ENCODE measurements around the gene EVI5L. TPM values are rescaled to one million over a fixed set of nuclear protein-coding genes. Genes with fewer than 3 reads are reported as not detected.
A peak's percentile ranks its signal among the peaks of the same experiment; 100 is the strongest.

Gene EVI5L
- total and polyA plus RNA-seq, 2 of the 8 experiments (the other 6 are each of a cell fraction or from before 2014, with no cell fraction given), result 7.2 to 11.0 TPM

DNA sequence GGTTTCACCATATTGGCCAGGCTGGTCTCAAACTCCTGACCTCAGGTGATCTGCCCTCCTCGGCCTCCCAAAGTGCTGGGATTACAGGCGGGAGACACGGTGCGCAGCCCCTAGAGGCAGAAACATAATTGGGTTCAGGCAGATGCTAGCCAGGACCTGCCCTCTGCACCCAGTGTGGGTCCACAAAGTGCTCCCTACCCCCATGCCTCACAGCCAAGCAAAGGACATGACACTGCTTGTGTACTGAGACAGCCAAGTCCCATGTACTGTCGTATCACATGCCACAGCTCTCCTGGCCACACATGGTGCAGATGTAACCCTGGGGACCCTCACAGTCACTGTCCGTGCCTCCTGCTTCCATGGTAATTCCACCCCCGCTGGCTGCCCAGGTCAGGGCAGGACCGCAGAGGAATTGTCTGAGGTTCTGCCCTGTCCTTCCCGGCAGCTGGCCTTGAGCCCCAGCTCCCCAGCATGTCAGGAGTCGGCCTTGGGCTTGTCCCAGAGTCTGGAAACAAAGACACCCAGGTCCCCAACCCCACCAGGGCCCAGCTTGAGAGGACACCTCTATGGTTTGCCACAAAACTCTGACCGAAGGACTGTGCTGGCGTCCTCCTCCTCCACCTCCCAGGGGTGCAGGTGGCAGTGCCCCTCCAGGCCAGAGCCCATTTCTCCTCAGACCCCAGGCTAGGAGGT lies 36.5 kb downstream of the EVI5L start:
- H3K27ac ChIP-seq (ENCODE audit: low read depth, low read length), result no peak overlapping the region
- H3K4me3 ChIP-seq (ENCODE audit: extremely low read depth in 1 of 4, insufficient read depth in 2 of 4, low read depth in 3 of 4, low read length in 4 of 4), result no peak overlapping the region
- H3K36me3 ChIP-seq (ENCODE audit: control insufficient read depth in 2 of 4, insufficient read depth in 4 of 4, low read length in 3 of 4), result no peaks in the 10 kb centered on the region
- peak overlapping the region; percentile 80; the same call in 1 of the 2 replicates for H2BK20ac ChIP-seq (ENCODE audit: low read length)
- no peak for DNase-seq (ENCODE audit: low read depth in 1 of 2, low spot score in 2 of 2)
- ChIA-PET POLR2A (ENCODE audit: partially characterized antibody) (interaction anchor here (0.6 to 10.5 kb wide), 4 partner anchors 10 to 77 kb away, joined by 3 to 106 read pairs (median 4); partner anchors contain the start of genes SNAPC2, TGFBR3L and TIMM44), CTCF (ENCODE audit: partially characterized antibody) (interaction anchor here (1.3 to 11.2 kb wide), 3 partner anchors 8 to 52 kb away, joined by 3 to 112 read pairs (median 5); partner anchors contain the start of genes PRR36, SNAPC2 and TGFBR3L)
- H3K56ac ChIP-seq (replicated peaks; ENCODE audit: insufficient read length, low read depth, low read length), result no peak overlapping the region
- WGBS, 2 experiments (ENCODE audit: extremely low coverage in 1 of 2, insufficient coverage in 1 of 2, insufficient read length in 1 of 2, insufficient replicate concordance in 2 of 2, low coverage in 1 of 2, low lambda C conversion rate in 2 of 2, missing lambda C conversion rate in 1 of 2), result 82% methylated on average over 12 of the region's 12 CpGs; no CpG with 5 or more reads in 1 of the 2 experiments
- peak overlapping the region; percentile 75 for H2BK15ac ChIP-seq (ENCODE audit: low read length)
- no peak overlapping the region for H3K9ac ChIP-seq (replicated peaks in 1 of 4; ENCODE audit: extremely low read depth in 1 of 4, low read depth in 3 of 4, low read length in 3 of 4)
- no peak overlapping the region for H2BK120ac ChIP-seq (replicated peaks; ENCODE audit: low read depth, low read length)
- H2AFZ ChIP-seq (ENCODE audit: low read length), result no peak overlapping the region
- peaks cover 8 to 39% (median 27%) of the 10 kb centered on the region in 4 experiments for H3K27me3 ChIP-seq (replicated peaks in 1 of 4; ENCODE audit: control insufficient read depth in 3 of 4, extremely low read depth in 1 of 4, insufficient read depth in 3 of 4, low read length in 3 of 4)
- peak overlapping the region; percentile 66 for H3K4ac ChIP-seq (replicated peaks; ENCODE audit: insufficient read length, low read depth, low read length)
- peaks cover 19% of the 10 kb centered on the region; the same call in 1 of the 2 replicates for H3K23me2 ChIP-seq (ENCODE audit: low read depth, low read length)
- H4K20me1 ChIP-seq (replicated peaks in 1 of 2; ENCODE audit: control insufficient read depth in 1 of 2, insufficient read depth in 2 of 2, low read length in 2 of 2), result peaks cover 0 to 11% of the 10 kb centered on the region in 2 experiments
- H2BK5ac ChIP-seq (ENCODE audit: low read depth, low read length), result peak overlapping the region; percentile 66; the same call in 1 of the 2 replicates
- no peak for FAIRE-seq
- peaks cover 0 to 33% (median 16%) of the 10 kb centered on the region in 4 experiments; a peak in 5 of 7 replicates for H3K4me1 ChIP-seq (replicated peaks in 1 of 4; ENCODE audit: control insufficient read depth in 3 of 4, insufficient read depth in 4 of 4, low read length in 3 of 4)
- H4K8ac ChIP-seq (ENCODE audit: extremely low read depth, insufficient read depth, low read length), result no peak overlapping the region
- peak; percentile 68; the same call in 1 of the 2 replicates for TF ChIP-seq POLR2AphosphoS5 (IDR thresholded peaks at IDR 0.05; ENCODE audit: low read depth, low read length)
- TF ChIP-seq EGR1 (IDR thresholded peaks at IDR 0.05; ENCODE audit: borderline replicate concordance, low read depth, low read length), result no peak
- TF ChIP-seq POU5F1 (IDR thresholded peaks at IDR 0.05; ENCODE audit: low read depth, low read length), result no peak
- TF ChIP-seq, protein P1, sequence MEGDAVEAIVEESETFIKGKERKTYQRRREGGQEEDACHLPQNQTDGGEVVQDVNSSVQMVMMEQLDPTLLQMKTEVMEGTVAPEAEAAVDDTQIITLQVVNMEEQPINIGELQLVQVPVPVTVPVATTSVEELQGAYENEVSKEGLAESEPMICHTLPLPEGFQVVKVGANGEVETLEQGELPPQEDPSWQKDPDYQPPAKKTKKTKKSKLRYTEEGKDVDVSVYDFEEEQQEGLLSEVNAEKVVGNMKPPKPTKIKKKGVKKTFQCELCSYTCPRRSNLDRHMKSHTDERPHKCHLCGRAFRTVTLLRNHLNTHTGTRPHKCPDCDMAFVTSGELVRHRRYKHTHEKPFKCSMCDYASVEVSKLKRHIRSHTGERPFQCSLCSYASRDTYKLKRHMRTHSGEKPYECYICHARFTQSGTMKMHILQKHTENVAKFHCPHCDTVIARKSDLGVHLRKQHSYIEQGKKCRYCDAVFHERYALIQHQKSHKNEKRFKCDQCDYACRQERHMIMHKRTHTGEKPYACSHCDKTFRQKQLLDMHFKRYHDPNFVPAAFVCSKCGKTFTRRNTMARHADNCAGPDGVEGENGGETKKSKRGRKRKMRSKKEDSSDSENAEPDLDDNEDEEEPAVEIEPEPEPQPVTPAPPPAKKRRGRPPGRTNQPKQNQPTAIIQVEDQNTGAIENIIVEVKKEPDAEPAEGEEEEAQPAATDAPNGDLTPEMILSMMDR (IDR thresholded peaks at IDR 0.05; ENCODE audit: control extremely low read depth in 1 of 3, insufficient read depth in 1 of 3, low read depth in 1 of 3, low read length in 3 of 3), result peak in 1 of 3 experiments; percentile 1; a peak in 1 of 4 replicates
- TF ChIP-seq JUND (IDR thresholded peaks at IDR 0.05; ENCODE audit: low read length), result no peak
- 0 out of 3 replicates have a peak, but pooled peaks of 1 of the 2 experiments have one; percentile 45 for TF ChIP-seq POLR2A (IDR thresholded peaks at IDR 0.05; ENCODE audit: control extremely low read depth in 1 of 2, low read depth in 2 of 2, low read length in 2 of 2)
- H3K18ac ChIP-seq (ENCODE audit: extremely low read depth, low read length), result peak overlapping the region; percentile 48
- no peaks in the 10 kb centered on the region for H3K79me2 ChIP-seq (ENCODE audit: control insufficient read depth in 1 of 2, insufficient read depth in 2 of 2, low read length in 2 of 2)
- peak overlapping the region; percentile 50; the same call in 1 of the 2 replicates for H2BK12ac ChIP-seq (ENCODE audit: low read depth, low read length)
- H2AK5ac ChIP-seq (ENCODE audit: low read depth, low read length), result peak overlapping the region; percentile 56; the same call in 1 of the 2 replicates
- H4K91ac ChIP-seq (replicated peaks; ENCODE audit: insufficient read length, low read length), result no peak overlapping the region
- H3K14ac ChIP-seq (ENCODE audit: insufficient read length), result no peak overlapping the region
- H3K9me3 ChIP-seq (ENCODE audit: insufficient read depth in 2 of 2, low read depth in 1 of 2, low read length in 1 of 2), result no peaks in the 10 kb centered on the region
- H4K5ac ChIP-seq (ENCODE audit: insufficient read length, low read depth, low read length), result no peak overlapping the region
- no peak overlapping the region for H3K23ac ChIP-seq (ENCODE audit: insufficient read length)
- no peak overlapping the region for H3K4me2 ChIP-seq (ENCODE audit: insufficient read depth in 1 of 2, low read depth in 2 of 2, low read length in 2 of 2)
- H3K79me1 ChIP-seq (ENCODE audit: low read depth, low read length), result no peaks in the 10 kb centered on the region
